OCI-LY1 (cell line): ENCODE measurements around the gene MAGI2.

Experiments used
- H2AFZ ChIP-seq: fragments of 200-600 bp; sonication (generic), shearing (Covaris generic); 2 replicates; pipeline ENCODE4 v1.6.0; 2014; ENCODE audit warnings: antibody characterized with exemption, mild to moderate bottlenecking, low read length
- H3F3A ChIP-seq: fragments of 200-600 bp; sonication (generic), shearing (Covaris generic); 2 replicates; pipeline ENCODE4 v1.6.0; 2014; ENCODE audit warnings: mild to moderate bottlenecking, antibody characterized with exemption, low read length, moderate library complexity; ENCODE audit not compliant: insufficient read depth
- H3K27ac ChIP-seq: fragments of 200-600 bp; sonication (generic); 2 replicates; pipeline ENCODE4 v1.5.1; 2014; ENCODE audit warnings: low read length, mixed run types, mild to moderate bottlenecking, low read depth; ENCODE audit not compliant: poor library complexity, severe bottlenecking
- H3K27me3 ChIP-seq: fragments of 200-600 bp; sonication (generic); 2 replicates; pipeline ENCODE4 v1.6.0; 2014; ENCODE audit warnings: antibody characterized with exemption, mild to moderate bottlenecking, low read length, moderate library complexity; ENCODE audit not compliant: insufficient read depth
- H3K36me3 ChIP-seq: fragments of 200-600 bp; sonication (generic); 2 replicates; pipeline ENCODE4 v1.6.1; 2014; ENCODE audit warnings: mild to moderate bottlenecking, antibody characterized with exemption, low read length, moderate library complexity, mixed read lengths; ENCODE audit not compliant: insufficient read depth
- H3K4me1 ChIP-seq: fragments of 200-600 bp; sonication (generic); 2 replicates; pipeline ENCODE4 v1.5.1; 2014; ENCODE audit warnings: mild to moderate bottlenecking, low read length, moderate library complexity; ENCODE audit not compliant: insufficient read depth, severe bottlenecking
- H3K4me2 ChIP-seq: fragments of 200-600 bp; sonication (generic), shearing (Covaris generic); 2 replicates; pipeline ENCODE4 v1.6.1; 2014; ENCODE audit warnings: low read length
- H3K4me3 ChIP-seq: fragments of 200-600 bp; sonication (generic); 2 replicates; pipeline ENCODE4 v1.5.1; 2014; ENCODE audit warnings: low read length, low read depth, mild to moderate bottlenecking, mixed read lengths; ENCODE audit not compliant: poor library complexity, severe bottlenecking
- H3K79me2 ChIP-seq: fragments of 200-600 bp; shearing (Covaris generic); 2 replicates; pipeline ENCODE4 v1.6.1; 2016; ENCODE audit warnings: mixed run types, low read length, mixed read lengths; ENCODE audit not compliant: insufficient read depth
- H3K9ac ChIP-seq: fragments of 200-600 bp; sonication (generic), shearing (Covaris generic); 2 replicates; pipeline ENCODE4 v1.6.1; 2014; ENCODE audit warnings: mild to moderate bottlenecking, low read length, mixed read lengths
- H3K9me2 ChIP-seq: fragments of 200-600 bp; sonication (generic), shearing (Covaris generic); 2 replicates; pipeline ENCODE4 v1.6.1; 2014; ENCODE audit warnings: low read depth, mild to moderate bottlenecking, low read length, mixed read lengths
- H3K9me3 ChIP-seq: fragments of 200-600 bp; shearing (Covaris generic); 2 replicates; pipeline ENCODE4 v1.6.1; 2014; ENCODE audit warnings: low read length, mixed read lengths
- H4K20me1 ChIP-seq: fragments of 200-600 bp; sonication (generic), shearing (Covaris generic); 2 replicates; pipeline ENCODE4 v1.6.0; 2016; ENCODE audit warnings: mild to moderate bottlenecking, low read length; ENCODE audit not compliant: insufficient read depth
- EZH2 ChIP-seq: fragments of 200-600 bp; sonication (generic), shearing (Covaris generic); IDR thresholded peaks from 2 replicates; pipeline ENCODE4 v1.8.0; 2017; ENCODE audit warnings: borderline replicate concordance, mixed run types, mild to moderate bottlenecking, antibody characterized with exemption, low read length, moderate library complexity, mixed read lengths
- TF ChIP-seq, protein P1 (sequence below): fragments of 200-600 bp; sonication (generic), shearing (Covaris generic); IDR thresholded peaks from 2 replicates; pipeline ENCODE4 v1.5.1; 2017; ENCODE audit warnings: mild to moderate bottlenecking, antibody characterized with exemption, low read length, moderate library complexity, mixed read lengths

MAGI2 gene

DNA sequence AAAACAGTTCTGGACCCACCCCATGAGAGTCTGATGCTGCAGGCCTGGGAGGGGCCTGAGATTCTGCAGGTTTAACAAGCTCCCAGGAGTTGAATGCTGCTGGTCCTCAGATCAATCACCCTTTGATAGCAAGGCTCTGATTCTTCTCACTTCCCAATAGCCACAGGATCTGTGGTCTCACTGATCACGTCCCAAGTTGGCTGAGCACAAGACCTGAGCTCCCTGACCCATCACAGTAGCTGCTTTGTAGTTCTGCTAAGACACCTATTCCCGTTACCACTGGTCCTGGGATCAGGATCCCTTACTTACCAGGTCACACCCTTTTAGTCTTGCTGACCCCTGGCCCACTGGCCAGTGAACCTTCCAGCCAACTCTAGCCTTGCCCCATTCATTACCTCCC, 1282.1 kb downstream of the MAGI2 start:
- Histone ChIP-seq H4K20me1 (no peaks in the 10 kb centered on the region), H3K9me2 (no peaks in the 10 kb centered on the region), H3K9me3 (no peaks in the 10 kb centered on the region), H3K4me1 (no peaks in the 10 kb centered on the region), H3K4me3 (no peak overlapping the region), H3K9ac (no peak overlapping the region), H2AFZ (no peak overlapping the region), H3K27ac (no peak overlapping the region), H3K27me3 (peaks cover 8% of the 10 kb centered on the region; the same call in 1 of the 2 replicates), H3K79me2 (no peaks in the 10 kb centered on the region), H3F3A (no peaks in the 10 kb centered on the region), H3K36me3 (no peaks in the 10 kb centered on the region), H3K4me2 (no peak overlapping the region)
- TF ChIP-seq EZH2 = no peak
- TF ChIP-seq, protein P1, sequence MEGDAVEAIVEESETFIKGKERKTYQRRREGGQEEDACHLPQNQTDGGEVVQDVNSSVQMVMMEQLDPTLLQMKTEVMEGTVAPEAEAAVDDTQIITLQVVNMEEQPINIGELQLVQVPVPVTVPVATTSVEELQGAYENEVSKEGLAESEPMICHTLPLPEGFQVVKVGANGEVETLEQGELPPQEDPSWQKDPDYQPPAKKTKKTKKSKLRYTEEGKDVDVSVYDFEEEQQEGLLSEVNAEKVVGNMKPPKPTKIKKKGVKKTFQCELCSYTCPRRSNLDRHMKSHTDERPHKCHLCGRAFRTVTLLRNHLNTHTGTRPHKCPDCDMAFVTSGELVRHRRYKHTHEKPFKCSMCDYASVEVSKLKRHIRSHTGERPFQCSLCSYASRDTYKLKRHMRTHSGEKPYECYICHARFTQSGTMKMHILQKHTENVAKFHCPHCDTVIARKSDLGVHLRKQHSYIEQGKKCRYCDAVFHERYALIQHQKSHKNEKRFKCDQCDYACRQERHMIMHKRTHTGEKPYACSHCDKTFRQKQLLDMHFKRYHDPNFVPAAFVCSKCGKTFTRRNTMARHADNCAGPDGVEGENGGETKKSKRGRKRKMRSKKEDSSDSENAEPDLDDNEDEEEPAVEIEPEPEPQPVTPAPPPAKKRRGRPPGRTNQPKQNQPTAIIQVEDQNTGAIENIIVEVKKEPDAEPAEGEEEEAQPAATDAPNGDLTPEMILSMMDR = no peak

DNA sequence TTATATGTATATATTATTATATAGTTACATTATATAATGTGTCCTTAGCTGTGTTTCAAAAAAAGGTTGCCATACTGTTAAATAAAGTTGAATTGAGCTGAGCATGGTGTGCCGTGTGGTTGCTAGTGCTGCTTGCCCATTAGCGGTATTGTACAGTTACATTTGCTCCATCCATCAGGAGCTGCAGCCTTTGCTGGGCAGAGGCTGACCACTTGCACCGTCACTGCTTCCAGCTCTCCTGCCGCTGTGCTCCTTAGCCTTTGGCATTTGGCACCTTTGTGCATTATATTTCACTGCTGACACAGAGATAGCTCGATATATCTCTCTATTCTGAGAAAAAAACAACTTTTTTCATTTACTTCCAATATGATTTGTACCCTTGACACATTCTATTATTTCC, 1282.7 kb downstream of the MAGI2 start:
- no peak overlapping the region for H3K27ac ChIP-seq
- H3K9ac ChIP-seq = no peak overlapping the region
- no peaks in the 10 kb centered on the region for H4K20me1 ChIP-seq
- peaks cover 8% of the 10 kb centered on the region; the same call in 1 of the 2 replicates for H3K27me3 ChIP-seq
- no peak for TF ChIP-seq EZH2
- TF ChIP-seq, protein P1 = no peak
- no peaks in the 10 kb centered on the region for H3K36me3 ChIP-seq
- H3K4me3 ChIP-seq = no peak overlapping the region
- H2AFZ ChIP-seq = no peak overlapping the region
- no peaks in the 10 kb centered on the region for H3K9me3 ChIP-seq
- H3K4me1 ChIP-seq = no peaks in the 10 kb centered on the region
- H3F3A ChIP-seq = no peaks in the 10 kb centered on the region
- H3K79me2 ChIP-seq = no peaks in the 10 kb centered on the region
- no peaks in the 10 kb centered on the region for H3K9me2 ChIP-seq
- no peak overlapping the region for H3K4me2 ChIP-seq

DNA sequence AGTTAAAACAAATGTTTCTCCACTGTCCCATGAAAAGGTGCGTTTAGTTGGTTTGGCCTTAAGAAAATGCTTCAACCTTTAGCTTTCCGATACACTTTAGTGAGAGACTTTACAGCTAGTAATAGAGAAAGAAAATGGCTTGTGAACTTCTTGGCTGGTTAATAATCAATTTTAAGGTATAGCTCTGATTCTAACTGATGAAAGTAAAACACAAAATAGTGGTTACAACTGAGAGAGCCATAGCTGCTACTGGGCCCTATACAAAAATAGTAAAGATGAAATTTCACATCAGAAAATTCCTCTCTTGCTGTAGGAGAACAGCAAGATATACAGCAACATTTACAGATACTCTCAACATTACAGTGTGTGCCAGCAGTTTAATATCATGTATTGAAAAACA, 1283.5 kb downstream of the MAGI2 start:
- H3K36me3 ChIP-seq = no peaks in the 10 kb centered on the region
- no peaks in the 10 kb centered on the region for H4K20me1 ChIP-seq
- H3K9me2 ChIP-seq = no peaks in the 10 kb centered on the region
- no peaks in the 10 kb centered on the region for H3K79me2 ChIP-seq
- no peak overlapping the region for H3K27ac ChIP-seq
- H2AFZ ChIP-seq = no peak overlapping the region
- H3K4me3 ChIP-seq = no peak overlapping the region
- no peak overlapping the region for H3K4me2 ChIP-seq
- no peak overlapping the region for H3K9ac ChIP-seq
- H3K9me3 ChIP-seq = no peaks in the 10 kb centered on the region
- TF ChIP-seq EZH2 = no peak
- TF ChIP-seq, protein P1 = no peak
- no peaks in the 10 kb centered on the region for H3K4me1 ChIP-seq
- H3K27me3 ChIP-seq = peaks cover 8% of the 10 kb centered on the region; the same call in 1 of the 2 replicates
- H3F3A ChIP-seq = no peaks in the 10 kb centered on the region
